ENCODE measurements around the gene GLIS1.

- TF ChIP-seq CTCF (conservative IDR thresholded peaks at IDR 0.05) (no peak), EZH2 (IDR thresholded peaks at IDR 0.05; ENCODE audit: low read depth) (no peak)
Measured at GRCh38 chr1:53583021-53583867, 155.7 kb downstream of the GLIS1 start.

All from PC-9 (cell line).